Mesenchymal stem cell (in vitro differentiated cells and primary cell): ENCODE data around the gene HDAC1.
"Not testable (repeated sequence)": the region's sequence is repeated elsewhere in the genome, so short reads cannot be mapped to it uniquely, and the experiment has no call there.

Source experiments
- DNase-seq: peaks from one replicate; pipeline ENCODE4 v3.0.0-alpha.2; 2013
- H2AFZ ChIP-seq: one replicate; pipeline ENCODE4 v1.6.1; 2013; ENCODE audit warnings: low read depth, mild to moderate bottlenecking, control low read depth, inconsistent platforms, low read length, moderate library complexity
- H2AK5ac ChIP-seq: 2 replicates; pipeline ENCODE4 v1.6.1; 2013; ENCODE audit warnings: low read length, moderate library complexity, mild to moderate bottlenecking, inconsistent platforms; ENCODE audit not compliant: severe bottlenecking
- H2BK120ac ChIP-seq: one replicate; pipeline ENCODE4 v1.6.1; 2013; ENCODE audit warnings: low read depth, mild to moderate bottlenecking, inconsistent platforms, low read length, moderate library complexity
- H2BK12ac ChIP-seq, 2 experiments: one replicate each; pipeline ENCODE4 v1.6.1; 2013; ENCODE audit warnings: inconsistent platforms in 2 of 2, low read length in 2 of 2, mild to moderate bottlenecking in 2 of 2, moderate library complexity in 2 of 2, control low read depth in 1 of 2
- H2BK15ac ChIP-seq: one replicate; pipeline ENCODE4 v1.6.1; 2013; ENCODE audit warnings: mild to moderate bottlenecking, low read depth, inconsistent platforms; ENCODE audit not compliant: poor library complexity, severe bottlenecking
- H2BK5ac ChIP-seq: 2 replicates; pipeline ENCODE4 v1.6.1; 2013; ENCODE audit warnings: low read depth, mild to moderate bottlenecking, low read length, control low read depth, inconsistent platforms; ENCODE audit not compliant: poor library complexity, severe bottlenecking
- H3K14ac ChIP-seq, 2 experiments: one replicate each; pipeline ENCODE4 v1.6.1; 2013; ENCODE audit warnings: inconsistent platforms in 2 of 2, low read length in 2 of 2, control low read depth in 1 of 2, mild to moderate bottlenecking in 1 of 2, moderate library complexity in 1 of 2
- H3K18ac ChIP-seq, 2 experiments: one replicate each; pipeline ENCODE4 v1.6.1; 2013; ENCODE audit warnings: inconsistent platforms in 2 of 2, low read length in 2 of 2, control low read depth in 1 of 2, low read depth in 1 of 2, mild to moderate bottlenecking in 1 of 2
- H3K23ac ChIP-seq, 2 experiments: one replicate each; pipeline ENCODE4 v1.6.1; 2013; ENCODE audit warnings: inconsistent platforms in 2 of 2, low read length in 2 of 2, mild to moderate bottlenecking in 2 of 2, moderate library complexity in 2 of 2, control low read depth in 1 of 2
- H3K27ac ChIP-seq: 2 replicates; pipeline ENCODE4 v1.5.1; 2013; ENCODE audit warnings: mild to moderate bottlenecking, moderate library complexity, low read length, control low read depth, inconsistent platforms; ENCODE audit not compliant: poor library complexity, severe bottlenecking
- H3K27me3 ChIP-seq, 2 experiments: 2 replicates each; pipeline versions ENCODE4 v1.6.1 to v1.7.0; 2013; ENCODE audit warnings: low read length in 2 of 2, mild to moderate bottlenecking in 2 of 2, moderate library complexity in 2 of 2, control low read depth in 1 of 2, inconsistent platforms in 1 of 2; ENCODE audit not compliant: control insufficient read depth in 1 of 2, insufficient read depth in 1 of 2
- H3K36me3 ChIP-seq, 2 experiments: 2 replicates each; pipeline versions ENCODE4 v1.6.1 to v1.7.0; 2013; ENCODE audit warnings: low read length in 2 of 2, control low read depth in 1 of 2, inconsistent platforms in 1 of 2, low read depth in 1 of 2, mild to moderate bottlenecking in 1 of 2; ENCODE audit not compliant: insufficient read depth in 2 of 2, control insufficient read depth in 1 of 2
- H3K4ac ChIP-seq, 2 experiments: one replicate each; pipeline ENCODE4 v1.6.1; 2013; ENCODE audit warnings: inconsistent platforms in 2 of 2, low read length in 2 of 2, mild to moderate bottlenecking in 2 of 2, moderate library complexity in 2 of 2, control low read depth in 1 of 2, low read depth in 1 of 2
- H3K4me1 ChIP-seq: 2 replicates; pipeline ENCODE4 v1.6.1; 2013; ENCODE audit warnings: low read depth, low read length, control low read depth; ENCODE audit not compliant: control insufficient read depth, insufficient read depth
- H3K4me2 ChIP-seq: 2 replicates; pipeline ENCODE4 v1.6.1; 2013; ENCODE audit warnings: low read length, mild to moderate bottlenecking, inconsistent platforms; ENCODE audit not compliant: poor library complexity, severe bottlenecking
- H3K4me3 ChIP-seq, 2 experiments: 2 replicates each; pipeline versions ENCODE4 v1.5.1 to v1.7.0; 2013; ENCODE audit warnings: low read length in 2 of 2, mild to moderate bottlenecking in 2 of 2, control low read depth in 1 of 2, low read depth in 1 of 2; ENCODE audit not compliant: insufficient read depth in 1 of 2
- H3K79me1 ChIP-seq: replicated peaks from 2 replicates; pipeline ENCODE4 v1.6.1; 2013; ENCODE audit warnings: mild to moderate bottlenecking, control low read depth, low read length, inconsistent platforms; ENCODE audit not compliant: poor library complexity, severe bottlenecking
- H3K9ac ChIP-seq: 2 replicates; pipeline ENCODE4 v1.7.0; 2013; ENCODE audit warnings: mild to moderate bottlenecking, low read length, moderate library complexity
- H3K9me3 ChIP-seq: 2 replicates; pipeline ENCODE4 v1.7.0; 2013; ENCODE audit warnings: mild to moderate bottlenecking, low read length; ENCODE audit not compliant: control insufficient read depth
- H4K8ac ChIP-seq: one replicate; pipeline ENCODE4 v1.6.1; 2013; ENCODE audit warnings: inconsistent platforms, mild to moderate bottlenecking, low read length, moderate library complexity
- H4K91ac ChIP-seq: one replicate; pipeline ENCODE4 v1.6.1; 2013; ENCODE audit warnings: mild to moderate bottlenecking, low read length, inconsistent platforms
- WGBS: methylation state at CpG from one replicate; pipeline ENCODE4 v1.1.7; 2013; ENCODE audit warnings: mixed read lengths; 5-methylcytosine and 5-hydroxymethylcytosine counted together

The HDAC1 gene

DNA sequence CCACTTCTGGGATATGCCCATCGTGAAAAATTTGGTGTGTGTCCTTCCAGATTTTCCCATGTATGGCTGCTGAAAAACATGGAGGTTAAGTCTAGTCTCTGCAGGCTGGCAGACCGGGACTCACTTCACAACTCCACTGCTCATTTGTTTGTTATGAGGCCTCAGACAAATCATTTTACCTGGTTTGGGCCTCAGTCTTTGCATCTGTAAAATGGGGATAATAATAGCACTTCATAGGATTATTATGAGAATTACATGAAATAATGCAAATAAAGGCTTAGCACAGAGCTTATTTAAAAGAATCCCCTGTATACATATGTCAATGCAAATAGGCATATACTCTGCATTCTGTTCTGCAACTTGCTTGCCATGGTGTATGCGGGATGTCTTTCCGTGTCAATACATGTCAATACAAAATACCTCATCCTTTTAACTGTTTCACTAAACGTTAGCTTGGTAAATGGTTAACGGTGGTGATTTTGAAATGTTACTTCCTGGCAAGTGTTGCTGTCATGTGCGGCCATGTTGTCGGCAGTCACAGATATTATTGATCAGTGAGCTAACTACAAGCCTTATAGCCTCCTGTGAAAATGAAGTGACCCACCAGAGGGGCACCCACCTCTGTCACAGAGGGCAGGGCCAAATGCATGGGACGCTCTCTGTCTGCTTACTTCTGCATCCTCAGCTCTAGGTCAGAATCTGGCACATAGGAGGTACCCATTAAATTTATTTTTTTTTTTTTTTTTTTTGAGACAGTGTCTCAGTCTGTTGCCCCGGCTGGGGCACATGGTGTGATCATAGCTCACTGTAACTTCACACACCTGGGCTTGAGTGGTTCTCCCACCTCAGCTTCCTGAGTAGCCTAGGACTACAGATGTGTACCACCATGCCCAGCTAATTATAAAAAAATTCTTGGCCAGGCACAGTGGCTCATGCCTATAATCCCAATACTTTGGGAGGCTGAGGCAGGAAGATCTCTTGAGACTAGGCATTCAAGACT lies 36.5 kb upstream of the HDAC1 start:
- Histone ChIP-seq H3K36me3 (no peaks in the 10 kb centered on the region), H3K4me3 (no peak overlapping the region), H3K27me3 (peaks cover 0 to 5% of the 10 kb centered on the region in 2 experiments), H2BK15ac (no peak overlapping the region), H2AK5ac (no peak overlapping the region), H3K9me3 (no peaks in the 10 kb centered on the region), H3K18ac (no peak overlapping the region), H4K8ac (no peak overlapping the region), H3K27ac (no peak overlapping the region), H3K23ac (no peak overlapping the region), H2BK12ac (no peak overlapping the region), H4K91ac (no peak overlapping the region), H3K14ac (no peak overlapping the region), H3K4ac (no peak overlapping the region), H3K9ac (no peak overlapping the region), H3K4me2 (no peak overlapping the region), H3K4me1 (peaks cover 9% of the 10 kb centered on the region), H2BK5ac (no peak overlapping the region), H2AFZ (no peak overlapping the region), H3K79me1 (no peaks in the 10 kb centered on the region), H2BK120ac (no peak overlapping the region)
- no peak for DNase-seq
- WGBS = 95% methylated on average over 8 of the region's 10 CpGs

DNA sequence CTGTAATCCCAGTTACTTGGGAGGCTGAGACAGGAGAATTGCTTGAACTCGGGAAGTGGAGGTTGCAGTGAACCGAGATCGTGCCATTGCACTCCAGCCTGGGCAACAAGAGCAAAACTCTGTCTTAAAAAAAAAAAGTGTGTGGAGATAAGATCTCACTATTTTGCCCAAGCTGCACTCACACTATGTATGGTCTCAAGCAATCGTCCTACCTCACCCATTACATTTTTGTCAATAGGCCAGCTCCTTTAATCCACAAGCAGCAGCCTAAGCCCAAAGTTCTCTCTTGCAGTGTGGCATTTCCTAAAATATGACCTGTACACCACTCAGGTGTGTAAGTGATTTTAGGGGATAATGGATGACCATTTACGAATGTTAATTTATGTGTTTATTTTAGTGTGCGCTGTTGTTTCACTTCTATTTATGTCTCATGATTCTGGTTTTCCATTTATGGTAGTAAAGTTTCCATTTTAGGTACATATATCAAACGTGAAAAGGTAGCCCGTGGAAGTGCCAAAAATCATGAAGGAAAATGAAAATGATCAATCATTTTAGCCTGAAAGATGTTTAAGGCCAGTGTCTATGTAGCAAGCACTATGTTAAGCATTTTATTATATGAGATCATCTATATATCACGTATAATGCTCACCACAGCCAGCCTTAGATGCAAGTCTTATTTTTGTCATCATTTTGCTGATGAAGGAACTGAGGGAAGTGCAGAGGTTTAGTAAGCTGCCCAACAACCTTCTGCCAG lies 35.2 kb upstream of the HDAC1 start:
- Histone ChIP-seq H3K23ac (no peak overlapping the region), H3K14ac (no peak overlapping the region), H3K18ac (no peak overlapping the region), H3K4me1 (no peaks in the 10 kb centered on the region), H3K27me3 (peaks cover 0 to 4% of the 10 kb centered on the region in 2 experiments), H4K8ac (no peak overlapping the region), H3K4me2 (no peak overlapping the region), H3K9me3 (no peaks in the 10 kb centered on the region), H2AFZ (no peak overlapping the region), H3K79me1 (no peaks in the 10 kb centered on the region), H4K91ac (no peak overlapping the region), H2BK5ac (no peak overlapping the region), H3K9ac (no peak overlapping the region), H2AK5ac (no peak overlapping the region), H2BK120ac (no peak overlapping the region), H3K36me3 (no peaks in the 10 kb centered on the region), H3K27ac (no peak overlapping the region), H2BK12ac (no peak overlapping the region), H3K4ac (no peak overlapping the region), H3K4me3 (no peak overlapping the region), H2BK15ac (no peak overlapping the region)
- no peak for DNase-seq
- WGBS = 93% methylated on average over 3 of the region's 9 CpGs

DNA sequence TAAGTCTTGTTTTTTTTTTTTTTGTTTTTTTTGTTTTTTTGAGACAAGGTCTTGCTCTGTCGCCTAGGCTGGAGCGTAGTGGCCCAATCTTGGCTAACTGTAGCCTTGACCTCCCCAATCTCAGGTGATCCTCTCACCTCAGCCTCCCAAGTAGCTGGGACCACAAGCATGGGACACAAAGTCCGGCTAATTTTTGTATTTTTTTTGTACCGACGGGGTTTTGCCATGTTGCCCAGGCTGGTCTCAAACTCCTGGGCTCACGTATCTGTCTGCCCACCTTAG lies 34.7 kb upstream of the HDAC1 start:
- Histone ChIP-seq H2AFZ (no peak overlapping the region), H2BK5ac (no peak overlapping the region), H3K23ac (no peak overlapping the region), H3K79me1 (no peaks in the 10 kb centered on the region), H2BK120ac (no peak overlapping the region), H3K27ac (no peak overlapping the region), H4K8ac (no peak overlapping the region), H3K4ac (no peak overlapping the region), H2AK5ac (no peak overlapping the region), H3K4me2 (no peak overlapping the region), H4K91ac (no peak overlapping the region), H3K4me3 (no peak overlapping the region), H3K27me3 (no peaks in the 10 kb centered on the region), H3K36me3 (no peaks in the 10 kb centered on the region), H2BK12ac (no peak overlapping the region), H2BK15ac (no peak overlapping the region), H3K9ac (no peak overlapping the region), H3K9me3 (no peaks in the 10 kb centered on the region), H3K18ac (no peak overlapping the region), H3K14ac (no peak overlapping the region), H3K4me1 (no peaks in the 10 kb centered on the region)
- WGBS = 97% methylated on average over 6 of the region's 6 CpGs
- DNase-seq = no peak

DNA sequence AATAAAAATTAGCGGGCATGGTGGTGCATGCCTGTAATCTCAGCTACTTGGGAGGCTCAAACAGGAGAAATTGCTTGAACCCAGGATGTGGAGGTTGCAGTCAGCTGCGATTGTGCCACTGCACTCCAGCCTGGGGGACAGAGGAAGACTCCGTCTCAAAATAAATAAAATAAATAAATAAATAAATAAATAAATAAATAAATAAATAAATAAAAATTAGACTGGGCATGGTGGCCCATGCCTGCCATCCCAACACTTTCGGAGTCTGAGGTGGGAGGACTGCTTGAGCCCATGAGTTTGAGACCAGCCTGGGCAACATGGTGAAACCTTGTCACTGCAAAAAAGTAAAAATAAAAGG lies 28.7 kb upstream of the HDAC1 start:
- not testable (repeated sequence) for H2BK5ac ChIP-seq, H3K4me3 ChIP-seq

More for the DNA sequence above, 28.7 kb upstream of the HDAC1 start:
- H3K18ac ChIP-seq, H3K27me3 ChIP-seq, H3K9me3 ChIP-seq, H2BK120ac ChIP-seq, H3K79me1 ChIP-seq, H2BK12ac ChIP-seq, H3K4me2 ChIP-seq, DNase-seq, H3K14ac ChIP-seq, H2AFZ ChIP-seq, H3K27ac ChIP-seq, H4K8ac ChIP-seq, H2AK5ac ChIP-seq, H3K9ac ChIP-seq, H4K91ac ChIP-seq, H3K4ac ChIP-seq, H2BK15ac ChIP-seq, H3K36me3 ChIP-seq, H3K4me1 ChIP-seq, H3K23ac ChIP-seq: not testable (repeated sequence)
- 94% methylated on average over 2 of the region's 4 CpGs for WGBS
